HG02970 (cell line): Measurements from ENCODE around the gene PVRIG.
"Not testable (repeated sequence)": the region's sequence is repeated elsewhere in the genome, so short reads cannot be mapped to it uniquely, and the experiment has no call there.

Experiments
- ATAC-seq: cut with Tn5 transposase; IDR thresholded peaks from one replicate; pipeline ENCODE4 v1.9.1; 2021; ENCODE audit warnings: mild to moderate bottlenecking, moderate library complexity, moderate number of reproducible peaks; ENCODE audit not compliant: unreplicated experiment, low FRiP score

The PVRIG gene

GRCh38 chr7:100223376-100223927, 3.7 kb downstream of the PVRIG start:
- ATAC-seq = not testable (repeated sequence)

- ATAC-seq = not testable (repeated sequence)
Measured at GRCh38 chr7:100224891-100225290, 5.1 kb downstream of the PVRIG start.

GRCh38 chr7:100234660-100235317, 15.0 kb downstream of the PVRIG start:
- not testable (repeated sequence) for ATAC-seq

GRCh38 chr7:100239975-100240374, 20.2 kb downstream of the PVRIG start:
- not testable (repeated sequence) for ATAC-seq

- not testable (repeated sequence) for ATAC-seq
Measured at GRCh38 chr7:100243385-100243784, 23.6 kb downstream of the PVRIG start.

- ATAC-seq = not testable (repeated sequence)
Measured at GRCh38 chr7:100244988-100245605, 25.3 kb downstream of the PVRIG start.

GRCh38 chr7:100246121-100246864, 26.5 kb downstream of the PVRIG start:
- ATAC-seq = not testable (repeated sequence)

- ATAC-seq = not testable (repeated sequence)
Measured at GRCh38 chr7:100246865-100247137, 27.1 kb downstream of the PVRIG start.

GRCh38 chr7:100247152-100247757, 27.5 kb downstream of the PVRIG start:
- no peak for ATAC-seq

GRCh38 chr7:100248483-100248882, 28.7 kb downstream of the PVRIG start:
- ATAC-seq = no peak

GRCh38 chr7:100257017-100257416, 37.3 kb downstream of the PVRIG start:
- no peak for ATAC-seq

GRCh38 chr7:100259984-100260383, 40.2 kb downstream of the PVRIG start:
- ATAC-seq = not testable (repeated sequence)

GRCh38 chr7:100262896-100263295, 43.1 kb downstream of the PVRIG start:
- not testable (repeated sequence) for ATAC-seq

GRCh38 chr7:100264223-100264622, 44.5 kb downstream of the PVRIG start:
- ATAC-seq = not testable (repeated sequence)

GRCh38 chr7:100264669-100265165, 45.0 kb downstream of the PVRIG start:
- ATAC-seq = not testable (repeated sequence)

- ATAC-seq = not testable (repeated sequence)
Measured at GRCh38 chr7:100265851-100266250, 46.1 kb downstream of the PVRIG start.

- ATAC-seq = no peak
Measured at GRCh38 chr7:100266576-100267354, 47.0 kb downstream of the PVRIG start.

- ATAC-seq = no peak
Measured at GRCh38 chr7:100267648-100268047, 47.9 kb downstream of the PVRIG start.

GRCh38 chr7:100268882-100269281, 49.1 kb downstream of the PVRIG start:
- not testable (repeated sequence) for ATAC-seq
